HG02981 (cell line): ENCODE data around the gene CROCC.
A peak's percentile ranks its signal among the peaks of the same experiment; 100 is the strongest.

Experiments
- ATAC-seq: cut with Tn5 transposase; IDR thresholded peaks from one replicate; pipeline ENCODE4 v1.9.1; 2021; ENCODE audit warnings: mild to moderate bottlenecking, moderate library complexity; ENCODE audit not compliant: unreplicated experiment

CROCC gene

GRCh38 chr1:17005365-17005740 is 83.6 kb downstream of the CROCC start:
- no peak for ATAC-seq

- ATAC-seq: no peak
Measured at GRCh38 chr1:17007121-17007520, 85.4 kb downstream of the CROCC start.

- no peak for ATAC-seq
Measured at GRCh38 chr1:17008208-17008855, 86.6 kb downstream of the CROCC start.

GRCh38 chr1:17009706-17010105 is 88.0 kb downstream of the CROCC start:
- ATAC-seq: no peak

- ATAC-seq: peak; percentile 2
Measured at GRCh38 chr1:17011092-17011438, 89.3 kb downstream of the CROCC start.

- ATAC-seq: peak; percentile 88
Measured at GRCh38 chr1:17011439-17012307, 89.9 kb downstream of the CROCC start, which contains the start of gene ATP13A2. ATP13A2 (minus strand) TSS chr1:17011928; CDS start chr1:17011738, 190 bp downstream.

- no peak for ATAC-seq
Measured at GRCh38 chr1:17012775-17013490, 91.2 kb downstream of the CROCC start.

- no peak for ATAC-seq
Measured at GRCh38 chr1:17013491-17014320, 92.0 kb downstream of the CROCC start.

GRCh38 chr1:17014671-17015567 is 93.2 kb downstream of the CROCC start:
- ATAC-seq: no peak

- ATAC-seq: no peak
Measured at GRCh38 chr1:17016317-17016661, 94.6 kb downstream of the CROCC start.

- no peak for ATAC-seq
Measured at GRCh38 chr1:17017435-17017834, 95.7 kb downstream of the CROCC start.

GRCh38 chr1:17018849-17019248 is 97.1 kb downstream of the CROCC start:
- ATAC-seq: peak; percentile 69

GRCh38 chr1:17020502-17020901 is 98.8 kb downstream of the CROCC start:
- ATAC-seq: no peak

GRCh38 chr1:17021896-17022295 is 100.2 kb downstream of the CROCC start:
- no peak for ATAC-seq
